ENCODE results near the gene IL17C.
"Not testable (repeated sequence)": the region's sequence is repeated elsewhere in the genome, so short reads cannot be mapped to it uniquely, and the experiment has no call there.

Gene IL17C

GRCh38 chr16:88667461-88667860, 29.1 kb downstream of the IL17C start:
- TF ChIP-seq, protein P1, sequence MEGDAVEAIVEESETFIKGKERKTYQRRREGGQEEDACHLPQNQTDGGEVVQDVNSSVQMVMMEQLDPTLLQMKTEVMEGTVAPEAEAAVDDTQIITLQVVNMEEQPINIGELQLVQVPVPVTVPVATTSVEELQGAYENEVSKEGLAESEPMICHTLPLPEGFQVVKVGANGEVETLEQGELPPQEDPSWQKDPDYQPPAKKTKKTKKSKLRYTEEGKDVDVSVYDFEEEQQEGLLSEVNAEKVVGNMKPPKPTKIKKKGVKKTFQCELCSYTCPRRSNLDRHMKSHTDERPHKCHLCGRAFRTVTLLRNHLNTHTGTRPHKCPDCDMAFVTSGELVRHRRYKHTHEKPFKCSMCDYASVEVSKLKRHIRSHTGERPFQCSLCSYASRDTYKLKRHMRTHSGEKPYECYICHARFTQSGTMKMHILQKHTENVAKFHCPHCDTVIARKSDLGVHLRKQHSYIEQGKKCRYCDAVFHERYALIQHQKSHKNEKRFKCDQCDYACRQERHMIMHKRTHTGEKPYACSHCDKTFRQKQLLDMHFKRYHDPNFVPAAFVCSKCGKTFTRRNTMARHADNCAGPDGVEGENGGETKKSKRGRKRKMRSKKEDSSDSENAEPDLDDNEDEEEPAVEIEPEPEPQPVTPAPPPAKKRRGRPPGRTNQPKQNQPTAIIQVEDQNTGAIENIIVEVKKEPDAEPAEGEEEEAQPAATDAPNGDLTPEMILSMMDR (IDR thresholded peaks at IDR 0.05; ENCODE audit: insufficient read depth, low read length, missing control alignments) = no peak
- DNase-seq (ENCODE audit: low read depth, low spot score) = no peak
- CTCF ChIA-PET = interaction anchor here (0.9 to 1.0 kb wide), 2 partner anchors 10 to 18 kb away, joined by 3 read pairs; no protein-coding TSS in a partner anchor
- no peak overlapping the region for H3K4me3 ChIP-seq (ENCODE audit: low read depth, low read length)
- POLR2A ChIA-PET = no interaction called here

DNA sequence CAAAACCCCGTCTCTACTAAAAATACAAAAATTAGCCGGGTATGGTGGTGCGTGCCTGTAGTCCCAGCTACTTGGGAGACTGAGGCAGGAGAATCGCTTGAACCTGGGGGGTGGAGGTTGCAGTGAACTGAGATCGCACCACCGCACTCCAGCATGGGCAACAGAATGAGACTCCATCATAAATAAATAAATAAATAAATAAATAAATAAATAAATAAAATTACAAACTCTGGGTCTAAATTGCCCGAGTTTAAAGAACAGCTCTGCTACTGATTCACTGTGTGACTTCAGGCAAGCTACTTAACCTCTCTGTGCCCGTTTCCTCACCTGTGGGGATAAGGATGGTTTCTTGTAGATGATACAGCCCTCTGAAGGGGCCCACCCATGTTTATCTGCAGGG, 31.1 kb downstream of the IL17C start:
- CTCF ChIA-PET = interaction anchor here (0.9 to 1.0 kb wide), 2 partner anchors 11 to 74 kb away, joined by 3 read pairs; no protein-coding TSS in a partner anchor
- H3K4me3 ChIP-seq (ENCODE audit: low read depth, low read length); POLR2A ChIA-PET; DNase-seq (ENCODE audit: low read depth, low spot score): not testable (repeated sequence)

GRCh38 chr16:88669980-88670379, 31.6 kb downstream of the IL17C start:
- H3K4me3 ChIP-seq (ENCODE audit: low read depth, low read length) = no peak overlapping the region
- TF ChIP-seq, protein P1 (IDR thresholded peaks at IDR 0.05; ENCODE audit: insufficient read depth, low read length, missing control alignments) = no peak
- DNase-seq (ENCODE audit: low read depth, low spot score) = no peak
- ChIA-PET POLR2A (no interaction called here), CTCF (interaction anchor here (0.9 to 1.0 kb wide), 2 partner anchors 11 to 73 kb away, joined by 3 read pairs; no protein-coding TSS in a partner anchor)

GRCh38 chr16:88671806-88672205, 33.4 kb downstream of the IL17C start:
- H3K4me3 ChIP-seq (ENCODE audit: low read depth, low read length) = no peak overlapping the region
- no peak for DNase-seq (ENCODE audit: low read depth, low spot score)
- TF ChIP-seq, protein P1 (IDR thresholded peaks at IDR 0.05; ENCODE audit: insufficient read depth, low read length, missing control alignments) = no peak
- ChIA-PET POLR2A (no interaction called here), CTCF (interaction anchor here (1.4 to 1.9 kb wide), 3 partner anchors 9 to 186 kb away, joined by 4 to 7 read pairs (median 4); no protein-coding TSS in a partner anchor)

- ChIA-PET CTCF (interaction anchor here (1.1 to 1.9 kb wide), 4 partner anchors 10 to 185 kb away, joined by 3 to 7 read pairs (median 4); partner anchors contain the start of gene MVD), POLR2A (no interaction called here)
- no peak for DNase-seq (ENCODE audit: low read depth, low spot score)
- no peak overlapping the region for H3K4me3 ChIP-seq (ENCODE audit: low read depth, low read length)
- TF ChIP-seq, protein P1 (IDR thresholded peaks at IDR 0.05; ENCODE audit: insufficient read depth, low read length, missing control alignments) = peak; percentile 23
Observed at GRCh38 chr16:88672776-88673175, 34.4 kb downstream of the IL17C start.

DNA sequence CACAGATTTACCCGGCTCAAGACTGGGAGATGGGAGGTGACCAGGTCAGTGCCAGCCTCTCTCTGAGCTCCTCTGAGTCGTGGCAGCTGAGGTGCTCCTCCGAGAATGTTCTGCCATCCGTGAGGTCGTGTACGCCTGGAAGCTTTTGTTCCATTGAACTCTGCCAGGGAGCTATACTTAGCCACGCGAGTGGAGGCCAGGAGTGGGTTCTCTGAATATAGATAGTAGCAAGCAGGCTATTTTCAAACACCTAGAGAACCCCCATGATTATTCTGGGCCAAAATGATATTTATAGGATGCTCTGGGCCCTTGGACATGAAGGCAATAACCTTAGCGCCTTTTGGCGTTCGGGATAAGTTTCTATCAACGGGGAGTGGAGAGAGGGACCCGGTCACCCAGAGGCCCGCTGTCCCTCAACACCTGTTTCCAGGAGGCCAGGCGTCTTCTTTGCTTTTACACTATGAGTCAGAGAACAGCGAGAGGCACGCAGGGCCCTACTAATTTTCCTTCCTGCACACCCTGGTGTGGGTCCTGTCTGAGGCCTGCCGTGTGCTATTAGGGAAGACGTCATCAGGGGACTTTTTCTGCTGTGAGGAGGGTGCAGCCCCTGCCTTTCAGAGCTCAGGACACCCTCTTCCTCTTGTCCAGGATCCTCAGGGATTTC, 35.5 kb downstream of the IL17C start:
- CTCF ChIA-PET = interaction anchor here (1.0 to 1.5 kb wide), 2 partner anchors 10 to 11 kb away, joined by 3 read pairs; partner anchors contain the start of gene MVD
- H3K4me3 ChIP-seq (ENCODE audit: low read depth, low read length) = no peak overlapping the region
- POLR2A ChIA-PET = no interaction called here
- TF ChIP-seq, protein P1 (IDR thresholded peaks at IDR 0.05; ENCODE audit: insufficient read depth, low read length, missing control alignments) = no peak
- DNase-seq (ENCODE audit: low read depth, low spot score) = no peak

Data from AG04449 (cell line).